GM12801 (cell line): ENCODE data around the gene FKBP11.

Experiments used
- CTCF ChIP-seq: IDR thresholded peaks from one replicate; pipeline ENCODE4 v1.5.1; 2011; ENCODE audit warnings: control low read depth; ENCODE audit not compliant: insufficient read length; ENCODE audit errors: extremely low read depth

Gene FKBP11

GRCh38 chr12:48925304-48926011, at the start of gene FKBP11:
Gene FKBP11 (minus strand): TSS chr12:48925492. CDS start chr12:48925428, 64 bp downstream.
- TF ChIP-seq CTCF = no peak

GRCh38 chr12:48973941-48974673, 48.8 kb upstream of the FKBP11 start:
- TF ChIP-seq CTCF = no peak

GRCh38 chr12:48973531-48973930, 48.2 kb upstream of the FKBP11 start:
- no peak for TF ChIP-seq CTCF

GRCh38 chr12:48972952-48973483, 47.7 kb upstream of the FKBP11 start:
- no peak for TF ChIP-seq CTCF

- no peak for TF ChIP-seq CTCF
Measured at GRCh38 chr12:48972213-48972951, 47.1 kb upstream of the FKBP11 start.

GRCh38 chr12:48970702-48971334, 45.5 kb upstream of the FKBP11 start:
- no peak for TF ChIP-seq CTCF
